GM04503 (cell line): ENCODE data around the gene CD36.
"Not testable (repeated sequence)": the region's sequence is repeated elsewhere in the genome, so short reads cannot be mapped to it uniquely, and the experiment has no call there.

Source experiments
- DNase-seq: peaks from one replicate; pipeline ENCODE4 v3.0.0-alpha.2; 2012; ENCODE audit warnings: low read depth

CD36 gene

DNA sequence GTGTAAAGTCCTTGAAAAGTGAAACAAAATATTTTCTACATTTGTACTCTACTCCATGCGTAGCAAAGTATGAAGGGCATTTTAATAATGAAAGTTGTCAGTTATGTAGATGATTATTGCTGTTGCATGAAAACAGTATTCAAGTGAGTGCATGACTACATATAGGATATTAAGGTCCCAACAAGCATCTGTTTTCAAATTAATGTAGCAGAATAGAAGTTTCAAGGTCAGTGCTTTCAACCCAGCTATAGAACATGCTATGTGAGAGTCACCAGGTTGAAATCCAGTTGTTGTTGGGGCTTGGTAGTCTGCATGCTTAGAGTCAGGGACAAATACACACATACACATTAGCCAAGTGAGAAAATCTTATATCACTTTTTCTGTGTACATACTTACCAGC lies 14.8 kb downstream of the CD36 start:
- DNase-seq, result no peak

- DNase-seq, result no peak
Measured at GRCh38 chr7:80654887-80655340, 16.5 kb downstream of the CD36 start.

- DNase-seq, result no peak
Measured at GRCh38 chr7:80656029-80656428, 17.6 kb downstream of the CD36 start.

DNA sequence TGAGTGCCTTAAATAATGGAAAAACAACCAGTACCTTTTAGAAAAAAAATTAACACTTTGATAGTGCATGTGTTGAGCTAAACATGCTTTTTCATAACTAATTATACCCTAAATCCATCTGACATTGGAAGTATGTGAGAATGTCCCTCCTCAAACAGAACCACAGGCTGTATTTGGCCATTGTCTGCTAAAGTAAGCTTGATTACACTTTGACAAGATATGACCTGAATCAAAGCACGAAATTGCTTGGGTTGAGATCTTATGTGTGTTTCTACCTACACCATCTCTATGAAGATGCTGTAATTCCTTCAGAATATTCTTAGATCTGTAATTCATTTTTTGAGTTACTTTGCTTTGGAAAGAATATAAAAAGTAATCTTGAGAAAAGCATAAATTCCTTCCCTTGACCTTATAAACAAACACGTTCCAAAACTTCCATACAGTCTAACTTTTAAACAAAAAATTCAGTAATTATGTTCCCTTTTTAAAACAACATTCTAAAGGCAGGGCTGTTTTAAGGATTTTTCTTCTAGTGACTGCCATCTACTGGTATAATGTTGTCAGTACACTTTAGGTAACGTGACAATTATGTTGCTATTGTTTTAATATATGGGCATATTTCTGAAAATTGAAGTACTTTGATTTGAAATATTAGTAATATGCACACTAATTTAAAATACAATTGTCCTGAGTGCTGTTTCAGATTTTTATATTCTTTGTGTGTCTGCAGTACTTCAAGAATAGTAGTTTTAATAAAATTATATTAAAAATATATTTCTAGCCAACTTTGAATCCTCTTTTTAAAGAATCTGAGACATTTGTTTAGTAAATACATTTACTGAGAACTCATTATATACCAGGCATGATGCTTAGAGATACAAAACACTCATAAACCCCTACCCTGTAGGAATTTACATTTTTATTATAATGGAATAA lies 20.9 kb downstream of the CD36 start:
- no peak for DNase-seq

GRCh38 chr7:80660939-80661338 lies 22.5 kb downstream of the CD36 start:
- no peak for DNase-seq

DNA sequence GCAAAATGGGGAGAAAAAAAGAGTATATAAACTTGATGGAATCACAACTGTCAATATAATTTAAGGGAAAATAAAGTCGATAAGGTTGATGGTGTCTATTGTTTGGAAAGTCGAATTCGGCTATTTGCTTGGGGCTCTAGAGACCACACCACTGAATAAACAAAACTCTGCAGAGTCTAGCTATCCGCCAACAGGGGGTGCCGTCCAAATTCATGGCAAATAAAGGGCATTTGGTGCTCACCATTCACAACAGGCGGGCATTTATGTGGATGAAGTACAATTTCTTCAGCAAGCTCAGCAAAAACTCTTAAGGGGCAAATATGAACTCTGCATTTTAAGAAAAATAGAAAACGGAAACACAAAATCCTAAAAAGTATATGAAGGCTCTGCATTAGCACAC lies 23.3 kb downstream of the CD36 start:
- no peak for DNase-seq

- DNase-seq, result no peak
Measured at GRCh38 chr7:80662252-80662651, 23.8 kb downstream of the CD36 start.

GRCh38 chr7:80665526-80665925 lies 27.1 kb downstream of the CD36 start:
- no peak for DNase-seq

- no peak for DNase-seq
Measured at GRCh38 chr7:80666376-80666775, 27.9 kb downstream of the CD36 start.

DNA sequence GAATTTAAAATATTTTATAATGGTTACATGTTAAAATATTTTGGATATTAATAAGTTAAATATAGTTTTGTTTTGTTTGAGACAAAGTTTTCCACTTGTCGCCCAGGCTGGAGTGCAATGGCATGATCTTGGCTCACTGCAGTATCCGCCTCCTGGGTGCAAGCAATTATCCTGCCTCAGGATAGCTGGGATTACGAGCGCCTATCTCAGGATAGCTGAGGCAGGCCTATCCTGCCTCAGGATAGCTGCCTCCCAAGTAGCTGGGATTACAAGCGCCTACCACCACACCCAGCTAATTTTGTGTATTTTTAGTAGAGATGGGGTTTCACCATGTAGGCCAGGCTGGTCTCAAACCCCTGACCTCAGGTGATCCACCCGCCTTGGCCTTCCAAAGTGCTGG lies 30.9 kb downstream of the CD36 start:
- DNase-seq, result not testable (repeated sequence)

DNA sequence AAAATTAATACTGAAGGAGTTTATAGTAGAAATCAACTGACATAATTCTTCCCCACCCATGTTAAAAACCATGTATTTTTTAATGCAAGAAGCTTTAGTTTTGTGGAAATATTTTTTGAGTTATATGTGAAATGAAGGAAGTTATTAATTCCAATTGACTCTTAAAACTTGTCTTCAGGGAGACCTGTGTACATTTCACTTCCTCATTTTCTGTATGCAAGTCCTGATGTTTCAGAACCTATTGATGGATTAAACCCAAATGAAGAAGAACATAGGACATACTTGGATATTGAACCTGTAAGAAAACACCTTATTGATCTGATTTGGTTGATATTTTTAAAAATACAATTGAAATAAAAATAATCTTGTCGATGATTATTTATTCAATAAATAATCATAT lies 33.3 kb downstream of the CD36 start:
- DNase-seq, result no peak

DNA sequence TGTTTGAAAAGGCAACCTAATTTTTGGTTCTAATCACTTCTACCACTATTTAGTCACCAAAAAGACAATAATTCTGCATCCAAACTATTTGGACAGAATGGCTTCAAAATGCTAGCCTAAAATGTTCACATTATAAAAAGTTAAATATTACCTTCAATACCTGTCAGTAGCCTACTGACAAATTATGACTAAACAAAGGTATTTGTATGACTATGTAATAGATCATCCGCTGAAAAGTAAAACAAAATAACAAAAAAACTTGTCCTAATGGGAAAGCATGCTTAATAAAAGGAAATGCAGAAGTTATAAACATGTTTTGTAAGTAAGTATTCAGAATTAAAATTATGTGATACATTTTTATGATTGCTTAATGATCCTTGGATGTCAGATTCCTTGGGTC lies 36.6 kb downstream of the CD36 start:
- DNase-seq, result no peak

GRCh38 chr7:80676404-80676803 lies 38.0 kb downstream of the CD36 start:
- DNase-seq, result no peak

DNA sequence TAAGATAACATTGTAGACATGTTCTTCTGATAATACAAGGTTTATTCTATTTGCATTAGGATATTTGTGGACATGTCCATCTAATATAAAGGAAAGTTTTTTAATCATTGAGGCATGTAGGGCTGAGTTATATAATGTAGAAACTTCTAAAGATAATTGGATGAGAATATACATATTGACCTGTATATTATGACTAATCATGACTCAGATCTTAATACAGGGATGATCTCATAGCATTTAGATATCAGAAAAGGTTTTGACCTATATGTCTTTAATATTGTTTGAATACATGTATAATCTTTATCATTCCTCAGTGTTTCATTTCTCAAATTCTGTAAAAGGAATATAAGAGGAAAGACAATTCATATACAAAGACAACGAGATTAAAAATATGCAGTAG lies 39.2 kb downstream of the CD36 start:
- DNase-seq, result no peak

- DNase-seq, result no peak
Measured at GRCh38 chr7:80678707-80679106, 40.3 kb downstream of the CD36 start.

DNA sequence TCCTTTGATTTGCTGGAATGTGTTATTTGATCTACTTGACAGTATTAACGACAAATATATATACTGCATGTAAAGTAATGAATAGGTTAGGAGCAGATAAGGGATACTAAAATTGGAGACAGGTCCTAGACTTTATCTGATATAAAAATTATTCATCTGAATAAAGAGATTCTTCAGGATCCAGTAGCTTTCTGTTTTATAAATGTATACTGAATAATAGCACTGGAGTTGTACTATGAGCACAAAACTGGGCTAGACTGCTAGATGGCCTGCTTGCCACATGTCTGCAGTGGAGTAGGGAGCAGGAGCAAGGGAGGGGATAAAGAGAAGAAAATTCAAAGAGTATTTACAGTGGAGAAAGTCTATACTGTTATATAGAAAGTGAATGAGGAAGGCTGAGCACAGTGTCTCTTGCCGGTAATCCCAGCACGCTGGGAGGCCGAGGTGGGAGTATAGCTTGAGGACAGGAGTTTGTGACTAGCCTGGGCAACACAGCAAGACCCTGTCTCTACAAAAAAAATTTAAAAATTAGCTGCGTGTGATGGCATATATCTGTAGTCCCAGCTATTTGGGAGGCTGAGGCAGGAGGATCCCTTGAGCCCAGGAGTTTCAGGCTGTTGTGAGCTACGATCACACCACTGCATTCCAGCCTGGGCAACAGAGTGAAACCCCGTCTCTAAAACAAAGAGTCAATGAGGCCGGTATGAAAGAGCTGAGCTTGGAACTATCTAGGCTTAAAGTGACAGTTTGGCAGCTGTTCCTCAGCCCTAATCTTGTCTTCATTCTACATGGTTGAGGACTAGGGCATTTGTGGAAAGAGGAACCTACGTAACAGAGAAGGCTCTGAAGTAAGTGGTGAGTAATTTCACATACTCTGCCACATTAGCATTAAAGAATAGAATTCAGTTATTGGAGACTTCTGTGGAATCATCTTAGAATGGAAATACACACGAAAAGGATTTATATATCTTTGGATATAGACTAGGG lies 41.8 kb downstream of the CD36 start:
- DNase-seq, result no peak

DNA sequence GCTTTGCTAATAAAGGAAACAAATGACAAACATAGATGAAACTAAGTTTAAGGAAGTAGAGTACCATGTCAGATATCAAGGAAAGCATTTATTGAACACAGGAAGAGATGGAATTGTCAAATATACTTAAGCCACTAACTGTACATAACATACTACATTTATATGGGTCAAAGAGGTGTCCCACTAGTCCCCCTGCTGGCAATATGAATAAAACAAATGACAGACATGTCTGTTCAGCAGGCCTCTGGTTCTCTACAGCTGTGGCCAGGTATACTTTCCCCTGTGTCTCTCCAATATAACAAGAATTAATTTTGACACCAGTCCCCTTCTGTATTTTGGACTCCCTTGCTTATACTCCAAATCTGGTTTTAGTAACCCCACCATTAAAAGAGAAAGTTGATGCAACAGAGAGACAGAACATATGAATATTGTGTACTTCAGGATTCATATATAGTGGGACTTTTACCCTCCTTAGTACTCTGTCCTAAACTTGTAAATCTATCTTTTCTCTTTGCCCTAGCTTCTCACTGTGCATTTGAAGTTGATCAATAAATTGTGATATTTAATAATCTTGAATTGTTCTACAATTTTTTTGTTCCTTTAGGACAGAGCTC lies 42.9 kb downstream of the CD36 start:
- no peak for DNase-seq

DNA sequence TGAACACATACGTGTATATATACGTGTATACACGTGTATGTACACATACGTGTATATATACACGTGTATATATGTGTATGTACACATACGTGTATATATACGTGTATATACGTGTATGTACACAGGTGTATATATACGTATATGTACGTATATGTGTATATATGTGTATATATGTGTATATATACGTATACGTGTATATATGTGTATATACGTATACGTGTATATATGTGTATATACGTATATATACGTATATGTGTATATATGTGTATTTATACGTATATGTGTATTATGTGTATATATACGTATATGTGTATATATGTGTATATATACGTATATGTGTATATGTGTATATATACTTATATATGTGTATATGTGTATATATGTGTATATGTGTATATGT lies 44.3 kb downstream of the CD36 start:
- DNase-seq, result no peak

- DNase-seq, result no peak
Measured at GRCh38 chr7:80686576-80686975, 48.1 kb downstream of the CD36 start.

DNA sequence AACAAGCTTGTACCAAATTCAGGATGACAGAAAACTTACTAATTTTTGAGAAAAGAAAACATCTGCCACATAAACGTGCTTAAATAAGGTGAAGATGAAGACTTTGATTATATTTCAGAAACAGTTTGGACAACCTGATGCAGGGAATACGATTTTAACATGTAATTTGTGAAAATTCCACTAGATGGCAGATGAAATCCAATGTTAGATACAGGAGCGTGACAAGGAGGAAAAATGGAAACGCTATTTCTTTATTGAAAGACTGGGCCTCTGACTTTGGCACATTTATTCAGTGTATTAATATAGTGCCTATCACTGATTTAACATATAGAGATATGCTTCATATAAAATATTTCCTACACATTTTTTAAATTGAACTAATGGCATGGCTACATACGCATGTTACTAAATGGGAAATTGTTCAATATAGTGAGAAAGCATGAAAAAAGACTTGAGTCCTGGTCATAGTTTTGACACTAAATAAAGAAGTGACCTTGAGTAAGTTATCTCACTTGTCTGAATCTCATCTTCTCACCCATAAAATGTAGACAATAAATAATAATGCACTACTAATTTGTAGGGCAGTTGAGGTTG lies 60.7 kb downstream of the CD36 start:
- DNase-seq, result no peak

- DNase-seq, result no peak
Measured at GRCh38 chr7:80699721-80700256, 61.3 kb downstream of the CD36 start.

DNA sequence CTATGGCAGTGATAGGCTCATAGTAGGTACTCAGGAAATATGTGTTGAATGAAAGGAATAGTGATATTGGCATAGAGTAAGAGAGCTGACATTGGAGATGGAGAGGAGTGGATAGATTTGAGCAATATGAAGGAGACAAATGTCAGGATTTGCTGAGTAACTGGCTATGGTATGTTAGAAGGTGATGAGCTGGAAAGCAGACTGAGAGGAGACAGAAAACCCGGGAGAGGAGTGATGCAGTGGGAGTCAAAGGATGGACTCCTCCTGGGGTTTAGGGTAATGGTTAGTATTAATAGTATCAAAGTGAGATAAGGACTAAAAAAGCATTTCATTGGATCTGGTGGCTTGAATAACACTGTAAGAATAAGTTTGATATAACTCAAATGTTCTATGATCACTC lies 64.8 kb downstream of the CD36 start:
- DNase-seq, result no peak
